GM10266 (cell line): ENCODE results near the gene RAPH1.
"Not testable (repeated sequence)": the region's sequence is repeated elsewhere in the genome, so short reads cannot be mapped to it uniquely, and the experiment has no call there.

ENCODE experiments used
- DNase-seq: peaks from one replicate; pipeline ENCODE4 v3.0.0; 2012; ENCODE audit errors: extremely low spot score
- TF ChIP-seq, protein P1 (sequence below): IDR thresholded peaks from 2 replicates; pipeline ENCODE4 v1.5.1; 2012; ENCODE audit warnings: mild to moderate bottlenecking, low read depth; ENCODE audit not compliant: control insufficient read depth, insufficient read depth; ENCODE audit errors: missing control alignments

RAPH1 gene

DNA sequence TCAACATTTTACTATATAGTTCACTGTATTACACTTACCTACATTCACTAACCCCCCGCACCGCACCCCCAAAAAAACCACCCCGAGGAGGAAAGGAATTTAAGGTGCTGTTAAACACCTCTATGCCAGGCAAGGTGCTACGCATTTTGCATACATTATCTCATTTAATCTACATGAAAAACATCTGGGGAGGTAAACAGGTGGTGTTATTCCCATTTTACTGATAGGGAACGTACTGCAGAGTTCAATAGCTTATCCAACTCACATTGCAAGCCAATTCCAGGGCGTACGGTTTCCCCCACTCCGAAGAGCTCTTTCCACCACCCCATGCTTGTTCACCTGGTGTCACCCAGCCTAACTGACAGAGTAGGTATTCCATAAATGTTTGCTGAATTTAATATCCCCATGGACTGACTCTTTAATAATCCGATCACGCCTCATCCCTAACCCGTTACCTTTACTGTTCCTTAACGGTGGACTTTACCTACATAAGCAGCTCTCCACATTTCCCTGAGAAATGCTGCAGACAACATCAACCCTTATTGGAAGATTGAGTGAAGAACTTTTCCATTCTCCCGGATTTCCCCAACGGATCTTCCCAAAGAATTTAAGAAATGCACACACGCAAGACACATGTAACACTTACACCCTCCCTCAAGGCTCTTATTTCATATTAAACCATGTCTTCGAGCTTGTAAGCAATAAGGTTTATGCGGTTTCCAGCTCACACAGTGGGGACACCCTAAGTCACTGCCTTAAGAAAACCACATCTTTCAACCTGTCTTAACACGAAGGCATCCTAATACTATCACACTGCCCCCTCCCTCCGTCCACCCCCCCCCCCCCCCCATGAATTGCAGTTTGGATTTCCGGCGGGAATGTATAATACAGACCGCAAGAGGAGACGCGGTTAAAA is 1.2 kb downstream of the RAPH1 start:
- TF ChIP-seq, protein P1, sequence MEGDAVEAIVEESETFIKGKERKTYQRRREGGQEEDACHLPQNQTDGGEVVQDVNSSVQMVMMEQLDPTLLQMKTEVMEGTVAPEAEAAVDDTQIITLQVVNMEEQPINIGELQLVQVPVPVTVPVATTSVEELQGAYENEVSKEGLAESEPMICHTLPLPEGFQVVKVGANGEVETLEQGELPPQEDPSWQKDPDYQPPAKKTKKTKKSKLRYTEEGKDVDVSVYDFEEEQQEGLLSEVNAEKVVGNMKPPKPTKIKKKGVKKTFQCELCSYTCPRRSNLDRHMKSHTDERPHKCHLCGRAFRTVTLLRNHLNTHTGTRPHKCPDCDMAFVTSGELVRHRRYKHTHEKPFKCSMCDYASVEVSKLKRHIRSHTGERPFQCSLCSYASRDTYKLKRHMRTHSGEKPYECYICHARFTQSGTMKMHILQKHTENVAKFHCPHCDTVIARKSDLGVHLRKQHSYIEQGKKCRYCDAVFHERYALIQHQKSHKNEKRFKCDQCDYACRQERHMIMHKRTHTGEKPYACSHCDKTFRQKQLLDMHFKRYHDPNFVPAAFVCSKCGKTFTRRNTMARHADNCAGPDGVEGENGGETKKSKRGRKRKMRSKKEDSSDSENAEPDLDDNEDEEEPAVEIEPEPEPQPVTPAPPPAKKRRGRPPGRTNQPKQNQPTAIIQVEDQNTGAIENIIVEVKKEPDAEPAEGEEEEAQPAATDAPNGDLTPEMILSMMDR = no peak
- DNase-seq = no peak

DNA sequence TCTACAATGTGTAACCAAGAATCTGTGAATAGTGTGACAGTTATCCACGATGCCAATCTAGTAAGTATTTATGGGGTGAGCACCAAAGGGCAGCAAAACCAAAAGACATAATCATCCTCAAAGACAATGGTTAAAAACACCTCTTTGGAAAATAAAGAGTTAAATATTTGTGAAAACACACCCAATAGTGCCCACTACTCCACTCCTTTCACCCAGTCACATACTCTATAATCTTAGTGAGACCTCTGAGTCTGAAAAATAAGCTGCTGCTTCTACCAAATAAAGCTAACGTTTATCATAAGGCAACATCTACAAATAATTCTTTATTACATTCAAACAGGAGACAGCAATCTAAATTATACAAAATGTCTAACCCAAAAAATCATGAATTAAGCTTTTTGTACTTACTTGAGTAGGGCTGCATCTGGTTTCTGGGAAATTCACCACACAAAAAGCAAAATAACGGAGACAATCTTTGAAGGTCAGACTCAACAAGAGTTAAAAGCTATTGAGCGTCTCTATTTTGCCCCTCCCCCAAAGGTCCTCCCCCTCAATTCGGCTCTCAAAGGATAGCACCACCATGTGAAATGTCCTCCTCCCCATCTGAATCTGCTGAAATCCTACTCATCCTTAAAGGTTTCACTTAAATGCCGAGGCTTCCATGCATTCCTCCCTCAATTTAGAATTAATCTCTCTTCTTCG is 2.0 kb downstream of the RAPH1 start:
- TF ChIP-seq, protein P1 = no peak
- no peak for DNase-seq

DNA sequence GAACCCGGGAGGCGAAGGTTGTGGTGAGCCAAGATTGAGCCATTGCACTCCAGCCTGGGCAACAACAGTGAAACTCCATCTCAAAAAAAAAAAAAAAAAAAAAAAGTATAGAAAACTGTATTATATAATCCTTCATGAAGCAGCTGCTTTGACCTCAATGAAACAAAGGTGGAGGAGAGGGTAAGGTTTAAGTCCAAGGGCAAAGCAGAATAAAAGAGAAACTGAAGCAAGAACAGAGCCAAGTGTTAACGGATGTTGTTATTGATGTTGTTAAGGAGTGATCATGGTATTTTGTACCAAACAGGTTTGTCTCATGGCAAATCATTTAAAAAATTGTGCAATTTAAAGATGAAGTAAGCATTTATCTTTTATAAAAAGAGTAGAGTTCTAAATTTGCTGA is 7.4 kb downstream of the RAPH1 start:
- no peak for DNase-seq
- TF ChIP-seq, protein P1 = no peak

DNA sequence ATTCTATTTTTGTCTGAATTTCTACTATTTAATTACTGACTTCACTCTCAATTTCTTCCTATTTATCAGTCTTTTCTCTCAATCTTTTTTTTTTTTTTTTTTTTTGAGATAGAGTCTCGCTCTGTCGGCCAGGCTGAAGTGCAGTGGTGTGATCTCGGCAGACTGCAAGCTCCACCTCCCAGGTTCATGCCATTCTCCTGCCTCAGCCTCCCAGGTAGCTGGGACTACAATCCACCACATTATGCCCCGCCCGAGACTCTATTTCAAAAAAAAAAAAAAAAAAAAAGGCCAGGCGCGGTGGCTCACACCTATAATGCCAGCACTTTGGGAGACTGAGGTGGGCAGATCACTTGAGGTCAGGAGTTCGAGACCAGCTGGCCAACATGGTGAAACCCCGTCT is 21.8 kb downstream of the RAPH1 start:
- DNase-seq = not testable (repeated sequence)

DNA sequence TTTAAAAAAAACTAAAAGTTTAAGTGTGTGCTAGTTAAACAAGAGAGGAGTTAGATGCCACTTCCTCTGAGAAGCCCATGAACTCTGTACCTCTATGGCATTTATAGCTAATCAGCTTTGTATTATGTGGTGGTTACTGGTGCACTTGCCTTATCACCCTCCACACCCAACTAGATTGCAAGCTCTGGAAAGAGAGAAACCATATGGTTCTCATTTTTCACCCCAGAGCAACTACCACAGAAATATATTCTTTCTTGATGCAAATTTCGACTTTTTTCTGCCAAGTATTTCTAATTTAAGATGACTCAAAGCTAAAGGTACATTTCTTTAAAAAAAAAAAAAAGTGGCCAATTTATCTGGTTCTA is 24.2 kb downstream of the RAPH1 start:
- TF ChIP-seq, protein P1 = no peak
- no peak for DNase-seq

DNA sequence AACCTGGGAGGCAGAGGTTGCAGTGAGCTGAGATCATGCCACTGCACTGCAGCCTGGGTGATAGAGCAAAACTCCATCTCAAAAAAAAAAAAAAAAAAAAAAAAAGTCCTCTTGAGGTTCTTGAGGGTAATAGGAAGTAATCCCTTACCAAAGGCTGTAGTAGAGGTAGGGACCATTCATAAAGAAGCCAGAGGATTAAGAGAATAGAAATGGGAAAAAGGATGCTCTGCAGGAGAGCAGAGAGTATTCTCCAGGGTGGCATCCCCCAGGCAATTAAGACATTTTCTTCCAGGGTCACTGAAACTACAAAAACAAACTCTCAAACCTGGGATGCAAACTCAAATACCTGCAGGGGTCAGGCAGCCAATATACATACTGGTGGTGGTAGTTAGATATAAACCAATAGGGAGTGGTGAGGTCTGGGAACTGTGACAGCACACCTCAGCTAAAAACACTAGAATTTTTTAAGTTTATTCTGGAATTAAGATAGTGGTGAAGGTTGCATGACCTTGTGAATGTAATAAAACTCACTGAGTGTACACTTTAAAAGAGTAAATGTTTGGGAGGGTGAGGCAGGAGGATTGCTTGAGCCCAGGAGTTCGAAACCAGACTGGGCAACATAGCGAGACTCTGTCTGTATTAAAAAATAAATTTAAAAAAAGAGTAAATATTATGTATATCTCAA is 24.7 kb downstream of the RAPH1 start:
- TF ChIP-seq, protein P1 = no peak
- no peak for DNase-seq

DNA sequence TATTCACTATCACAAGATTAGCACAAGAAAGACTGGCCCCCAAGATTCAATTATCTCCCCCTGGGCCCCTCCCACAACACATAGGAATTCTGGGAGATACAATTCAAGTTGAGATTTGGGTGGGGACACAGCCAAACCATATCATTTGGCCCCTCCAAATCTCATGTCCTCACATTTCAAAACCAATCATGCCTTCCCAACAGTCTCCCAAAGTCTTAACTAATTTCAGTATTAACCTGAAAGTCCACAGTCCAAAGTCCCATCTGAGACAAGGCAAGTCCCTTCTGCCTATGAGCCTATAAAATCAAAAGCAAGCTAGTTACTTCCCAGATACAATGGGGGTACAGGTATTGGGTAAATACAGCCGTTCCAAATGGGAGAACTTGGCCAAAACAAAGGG is 31.6 kb downstream of the RAPH1 start:
- not testable (repeated sequence) for DNase-seq

DNA sequence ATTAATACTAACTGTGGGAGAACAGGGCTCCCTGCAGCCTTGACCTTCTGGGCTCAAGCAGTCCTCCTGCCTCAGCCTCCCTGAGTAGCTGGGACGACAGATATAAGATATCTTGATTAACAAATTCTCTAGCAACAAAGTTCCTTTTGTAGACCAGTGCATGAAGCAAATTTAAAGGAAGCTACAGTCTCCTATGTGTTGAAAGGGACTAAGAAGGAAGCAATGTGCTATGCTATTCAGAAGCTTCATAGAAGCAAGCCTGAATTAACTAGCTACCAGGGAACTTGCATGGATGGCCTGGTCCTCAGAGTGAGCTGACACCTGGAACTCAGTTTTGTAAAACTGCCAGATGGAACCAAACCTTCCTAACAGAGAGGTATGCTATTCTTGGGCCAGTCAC is 33.2 kb downstream of the RAPH1 start:
- DNase-seq = no peak
- TF ChIP-seq, protein P1 = no peak
